ENCODE measurements around the gene POU6F2. TPM values are rescaled to one million over a fixed set of nuclear protein-coding genes. Genes with fewer than 3 reads are reported as not detected.

The POU6F2 gene
- total RNA-seq, 3 donors from 2014 or later, result under 0.01 TPM; not detected in 2

- intact Hi-C loops (cut with DNase I; ENCODE audit: low total_unique reads), result no loop called here
- no peaks in the 10 kb centered on the region for H3K4me1 ChIP-seq
- no peaks in the 10 kb centered on the region for H3K27me3 ChIP-seq
- H3K9me3 ChIP-seq, result no peaks in the 10 kb centered on the region
- no peak for DNase-seq (ENCODE audit: low spot score in 2 of 2)
- H3K4me3 ChIP-seq, result no peak overlapping the region
- TF ChIP-seq CTCF (IDR thresholded peaks at IDR 0.05) (no peak), POLR2AphosphoS5 (IDR thresholded peaks at IDR 0.05) (no peak), POLR2A (IDR thresholded peaks at IDR 0.05) (no peak)
- no peaks in the 10 kb centered on the region for H3K36me3 ChIP-seq
- H3K27ac ChIP-seq, result no peak overlapping the region
Measured at GRCh38 chr7:39464350-39465054, 486.8 kb downstream of the POU6F2 start.

GRCh38 chr7:39465055-39465929, 487.6 kb downstream of the POU6F2 start:
- intact Hi-C loops (cut with DNase I; ENCODE audit: low total_unique reads), result no loop called here
- DNase-seq (ENCODE audit: low spot score in 2 of 2), result peak in 1 of 2 donors; percentile 30
- Histone ChIP-seq H3K4me3 (peak overlapping the region in 1 of 3 donors; percentile 32), H3K36me3 (no peaks in the 10 kb centered on the region), H3K27me3 (no peaks in the 10 kb centered on the region), H3K4me1 (no peaks in the 10 kb centered on the region), H3K9me3 (no peaks in the 10 kb centered on the region), H3K27ac (no peak overlapping the region)
- TF ChIP-seq CTCF (IDR thresholded peaks at IDR 0.05) (peak in 2 of 3 donors; percentile 64 to 66), POLR2AphosphoS5 (IDR thresholded peaks at IDR 0.05) (no peak), POLR2A (IDR thresholded peaks at IDR 0.05) (no peak)

- H3K36me3 ChIP-seq, result no peaks in the 10 kb centered on the region
- no peaks in the 10 kb centered on the region for H3K27me3 ChIP-seq
- DNase-seq (ENCODE audit: low spot score in 2 of 2), result no peak
- intact Hi-C loops (cut with DNase I; ENCODE audit: low total_unique reads), result no loop called here
- no peak overlapping the region for H3K4me3 ChIP-seq
- H3K27ac ChIP-seq, result no peak overlapping the region
- H3K9me3 ChIP-seq, result no peaks in the 10 kb centered on the region
- H3K4me1 ChIP-seq, result no peaks in the 10 kb centered on the region
- TF ChIP-seq POLR2AphosphoS5 (IDR thresholded peaks at IDR 0.05) (no peak), POLR2A (IDR thresholded peaks at IDR 0.05) (no peak), CTCF (IDR thresholded peaks at IDR 0.05) (no peak)
Measured at GRCh38 chr7:39468261-39468660, 490.6 kb downstream of the POU6F2 start.

- TF ChIP-seq CTCF (IDR thresholded peaks at IDR 0.05) (no peak), POLR2A (IDR thresholded peaks at IDR 0.05) (no peak), POLR2AphosphoS5 (IDR thresholded peaks at IDR 0.05) (no peak)
- Histone ChIP-seq H3K27me3 (no peaks in the 10 kb centered on the region), H3K27ac (no peak overlapping the region), H3K4me3 (no peak overlapping the region), H3K4me1 (no peaks in the 10 kb centered on the region), H3K9me3 (no peaks in the 10 kb centered on the region), H3K36me3 (no peaks in the 10 kb centered on the region)
- intact Hi-C loops (cut with DNase I; ENCODE audit: low total_unique reads), result no loop called here
- DNase-seq (ENCODE audit: low spot score in 2 of 2), result no peak
Measured at GRCh38 chr7:39468808-39469374, 491.2 kb downstream of the POU6F2 start.

Data from breast epithelium (tissue), 4 donors.